ENCODE results near the gene DAP.
"Not testable (repeated sequence)": the region's sequence is repeated elsewhere in the genome, so short reads cannot be mapped to it uniquely, and the experiment has no call there.

The DAP gene, protein sequence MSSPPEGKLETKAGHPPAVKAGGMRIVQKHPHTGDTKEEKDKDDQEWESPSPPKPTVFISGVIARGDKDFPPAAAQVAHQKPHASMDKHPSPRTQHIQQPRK

DNA sequence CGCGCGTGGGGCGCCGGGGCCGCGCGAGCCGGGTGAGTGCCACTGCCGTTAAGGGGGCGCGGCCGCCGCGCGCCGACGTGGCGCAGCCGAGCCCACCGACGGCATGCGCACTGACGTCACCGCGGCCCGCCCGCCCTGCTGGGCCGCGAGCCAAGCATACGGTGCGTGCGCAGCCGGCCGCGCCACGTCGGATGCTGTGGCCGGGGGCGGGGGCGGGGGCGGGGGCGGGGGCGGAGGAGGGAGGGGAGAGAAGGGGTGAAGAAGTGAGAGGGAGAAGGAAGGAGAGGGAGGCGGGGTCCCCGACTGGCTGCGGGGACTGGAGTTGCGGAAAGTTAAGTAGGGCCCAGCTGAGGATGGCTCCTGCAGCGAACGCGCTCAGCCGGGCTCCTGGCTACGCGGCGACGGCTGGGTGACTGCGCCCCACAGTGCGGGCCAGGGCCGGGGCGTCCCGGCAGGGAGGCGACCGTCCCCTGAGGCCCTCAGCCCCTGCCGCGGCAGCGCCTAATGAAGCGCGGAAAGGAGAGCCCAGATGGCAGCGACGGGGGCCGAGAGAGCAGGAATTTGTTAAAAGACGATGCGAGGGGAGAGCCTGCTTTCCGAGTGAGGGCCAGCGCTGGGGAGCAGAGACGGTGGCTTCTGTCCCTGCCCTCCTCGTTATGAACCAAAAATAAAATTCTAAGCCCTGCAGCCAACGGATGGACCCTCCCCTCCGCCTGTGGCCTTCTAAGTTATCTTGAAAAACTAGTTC lies at the start of gene DAP:
Gene DAP (minus strand): TSS at position 50 of the 748 bp plus-strand sequence. CDS start 166 bp downstream, outside the sequence.
- in situ Hi-C loops (cut with HindIII; ENCODE audit: low sequenced_read_pairs): no loop called here

DNA sequence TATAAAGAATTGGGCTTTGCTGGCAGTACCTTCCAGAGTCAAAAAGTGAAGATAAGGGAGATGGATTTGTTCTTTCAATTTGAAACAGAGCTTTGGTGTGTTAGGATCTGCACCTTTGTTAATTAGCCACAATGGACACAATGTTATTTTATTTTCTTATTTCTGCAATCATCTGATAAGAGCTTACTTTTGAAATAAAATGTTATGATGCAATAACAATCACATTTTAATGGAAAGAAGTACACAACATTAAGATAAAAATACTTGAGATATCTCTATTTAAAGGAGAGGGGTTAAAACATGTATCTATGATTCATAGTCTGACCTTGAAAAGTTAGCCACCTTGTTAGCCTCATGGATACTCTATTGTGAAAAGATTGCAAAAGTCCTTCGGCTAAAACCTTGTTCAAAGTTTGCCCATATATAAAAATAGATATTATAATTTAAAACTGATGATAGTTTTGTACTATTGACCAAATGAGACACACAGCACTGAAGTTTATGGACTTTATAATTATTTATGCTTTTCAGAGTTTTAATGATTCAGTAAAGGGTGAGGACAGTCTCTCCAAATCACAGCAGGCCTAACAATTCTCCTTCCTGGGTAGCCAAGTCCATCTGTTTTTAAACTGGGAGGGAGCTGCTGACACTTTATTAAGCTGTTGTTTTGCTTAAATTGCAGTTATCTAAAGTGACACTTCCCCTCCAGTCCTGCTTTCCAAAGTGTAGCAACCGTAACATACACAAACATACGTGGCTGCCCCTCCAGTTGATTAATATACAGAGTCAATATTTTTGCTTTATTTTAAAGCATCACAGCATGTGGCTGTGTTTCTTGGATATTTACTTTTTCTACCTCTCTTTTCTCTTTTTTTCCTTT lies 47.6 kb upstream of the DAP start:
- in situ Hi-C loops (cut with HindIII; ENCODE audit: low sequenced_read_pairs): no loop called here

DNA sequence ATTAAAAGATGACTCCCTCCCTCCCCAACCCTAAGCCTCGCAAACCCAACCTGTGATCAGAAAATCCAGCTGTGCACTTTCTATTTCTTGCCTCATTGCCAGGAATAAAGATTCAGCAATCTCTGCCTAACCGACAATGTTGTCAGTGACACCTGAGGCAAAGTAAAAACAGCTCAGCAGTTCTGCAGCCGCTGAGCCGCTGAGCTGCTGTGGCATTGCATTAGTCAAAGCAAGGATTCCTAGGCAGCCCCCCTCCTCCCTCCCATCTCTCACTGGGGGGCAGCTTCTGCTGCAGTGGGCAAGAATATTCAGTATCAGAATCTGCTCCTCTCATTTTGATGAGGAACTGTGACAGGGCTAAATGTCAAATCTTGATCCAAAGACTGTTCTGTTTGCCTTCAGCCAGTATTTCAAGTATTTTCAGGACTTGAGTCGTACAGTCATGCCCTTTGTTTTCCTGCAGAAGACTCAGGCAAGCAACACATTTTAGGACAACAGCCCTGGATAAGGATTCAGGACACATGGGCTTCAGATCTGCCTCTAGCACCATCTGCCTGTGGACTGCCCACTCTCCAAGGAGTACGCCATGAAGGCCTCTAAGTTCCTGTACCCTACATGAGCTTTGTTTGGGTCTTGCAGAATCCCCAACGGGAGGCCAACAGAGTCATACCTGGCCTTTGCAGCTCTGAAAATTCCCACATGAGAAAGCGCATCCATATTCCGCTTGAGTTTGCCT lies 41.1 kb upstream of the DAP start:
- in situ Hi-C loops (cut with HindIII; ENCODE audit: low sequenced_read_pairs): no loop called here

DNA sequence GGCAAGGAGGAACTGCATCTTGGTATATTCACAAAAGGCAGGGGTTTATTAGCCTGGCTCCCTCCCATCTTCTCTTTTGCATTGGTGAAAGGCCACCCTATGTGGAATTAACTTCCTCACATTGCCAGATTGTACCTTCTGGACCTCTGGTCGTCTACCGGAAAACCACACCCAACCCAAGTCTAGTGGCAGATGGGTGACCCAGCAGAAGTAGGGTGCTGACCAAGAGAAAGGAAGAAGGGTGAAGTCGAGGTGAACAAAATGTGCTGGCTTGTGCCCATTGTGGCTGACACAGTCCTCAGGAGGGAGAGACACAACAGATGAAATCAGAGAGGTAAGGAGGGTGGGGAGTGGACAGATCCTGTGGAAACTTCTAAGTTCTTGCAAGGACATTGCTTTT lies 39.8 kb upstream of the DAP start:
- in situ Hi-C loops (cut with HindIII; ENCODE audit: low sequenced_read_pairs): no loop called here

DNA sequence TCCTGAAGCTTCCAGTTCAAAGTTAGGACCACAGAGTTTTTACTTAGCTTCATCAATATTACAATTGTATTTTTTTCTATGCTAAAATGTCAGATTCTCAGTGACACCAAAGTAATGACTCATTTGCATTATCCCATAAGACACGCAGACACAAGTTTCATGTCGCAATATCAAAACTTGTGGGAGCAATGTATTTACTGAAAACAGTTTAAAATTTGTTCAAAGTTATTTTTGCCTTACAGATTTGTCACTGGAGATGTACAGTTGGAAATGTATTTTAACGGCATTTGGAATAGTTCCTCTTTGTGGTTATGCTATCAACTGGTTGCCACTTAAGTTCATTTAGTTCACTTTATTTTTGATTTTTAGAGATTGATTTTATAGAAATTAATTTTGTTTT lies 36.2 kb upstream of the DAP start:
- in situ Hi-C loops (cut with HindIII; ENCODE audit: low sequenced_read_pairs): no loop called here

DNA sequence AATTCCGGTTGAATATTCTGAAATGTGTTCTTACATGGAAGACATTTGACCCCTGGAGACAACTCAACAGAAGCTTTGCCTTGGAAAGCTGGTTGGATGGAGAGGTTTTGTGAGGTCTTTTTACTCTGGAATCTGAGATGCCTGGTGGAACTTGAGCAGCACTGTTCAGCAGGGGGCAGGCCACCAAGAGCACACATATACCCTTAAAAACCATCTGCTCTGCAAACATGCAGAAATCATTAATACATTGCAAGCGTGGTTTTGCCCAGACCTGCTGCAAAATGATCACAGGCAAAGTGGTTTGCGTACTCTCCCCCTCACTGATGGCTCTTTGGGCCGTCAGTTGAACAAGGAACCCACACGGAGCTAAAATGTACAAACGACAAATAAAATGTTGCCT lies 32.8 kb upstream of the DAP start:
- in situ Hi-C loops (cut with HindIII; ENCODE audit: low sequenced_read_pairs): no loop called here

DNA sequence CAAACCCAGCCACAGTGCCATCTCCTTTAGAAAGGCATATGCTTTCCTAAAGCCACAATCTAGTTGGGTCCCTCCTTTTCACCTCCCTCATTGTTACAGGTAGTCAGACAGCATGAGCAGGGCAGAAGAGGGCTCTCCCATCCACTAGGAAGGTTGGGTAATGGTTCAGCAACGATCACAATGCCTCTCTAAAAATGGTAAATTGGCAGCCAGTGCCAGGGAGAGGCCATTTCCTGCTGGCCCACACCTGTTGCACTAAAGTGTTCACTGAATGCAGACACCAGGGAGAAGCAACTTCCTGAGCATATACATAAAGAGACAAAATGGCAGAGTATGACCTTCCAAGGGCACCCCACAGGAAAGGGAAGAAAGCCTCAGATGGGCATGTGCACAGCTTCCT lies 31.3 kb upstream of the DAP start:
- in situ Hi-C loops (cut with HindIII; ENCODE audit: low sequenced_read_pairs): no loop called here

DNA sequence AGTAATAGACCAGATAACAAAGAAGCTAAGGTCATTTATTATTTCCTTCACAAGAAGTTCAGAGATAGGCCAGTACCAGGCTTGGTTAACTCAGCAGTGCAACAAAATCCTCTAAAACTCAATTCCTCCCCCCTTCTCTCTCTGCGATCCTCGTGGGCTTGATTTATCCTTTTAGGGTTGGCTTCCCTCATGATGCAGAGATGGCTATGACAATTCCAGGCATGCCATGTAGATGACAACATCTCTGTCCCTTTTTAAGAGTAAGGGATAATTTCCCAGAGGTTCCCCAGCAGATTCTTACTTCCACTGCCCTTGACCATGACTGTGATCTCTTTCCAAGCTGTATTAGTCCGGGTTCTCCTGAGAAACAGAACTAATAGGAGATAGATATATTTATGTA lies 28.7 kb upstream of the DAP start:
- in situ Hi-C loops (cut with HindIII; ENCODE audit: low sequenced_read_pairs): no loop called here

DNA sequence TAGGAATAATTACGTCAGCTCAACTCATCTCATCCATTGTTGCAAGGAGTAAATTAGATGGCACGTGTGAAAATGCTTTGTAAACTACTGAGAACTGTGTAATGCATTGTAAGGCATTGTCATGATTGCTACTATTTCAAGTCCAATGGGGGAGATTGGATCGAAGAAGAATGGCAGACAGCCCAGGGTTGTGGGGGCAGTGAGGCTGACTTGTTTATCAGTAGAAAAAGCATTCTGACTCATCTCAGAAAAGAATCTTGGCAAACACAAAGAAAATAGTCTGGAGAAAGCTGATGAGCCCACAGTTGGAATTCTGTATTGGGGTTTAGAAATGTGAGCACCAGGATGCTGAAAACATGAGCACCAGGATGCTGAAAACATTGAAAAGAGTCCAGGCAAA lies 28.0 kb upstream of the DAP start:
- in situ Hi-C loops (cut with HindIII; ENCODE audit: low sequenced_read_pairs): no loop called here

DNA sequence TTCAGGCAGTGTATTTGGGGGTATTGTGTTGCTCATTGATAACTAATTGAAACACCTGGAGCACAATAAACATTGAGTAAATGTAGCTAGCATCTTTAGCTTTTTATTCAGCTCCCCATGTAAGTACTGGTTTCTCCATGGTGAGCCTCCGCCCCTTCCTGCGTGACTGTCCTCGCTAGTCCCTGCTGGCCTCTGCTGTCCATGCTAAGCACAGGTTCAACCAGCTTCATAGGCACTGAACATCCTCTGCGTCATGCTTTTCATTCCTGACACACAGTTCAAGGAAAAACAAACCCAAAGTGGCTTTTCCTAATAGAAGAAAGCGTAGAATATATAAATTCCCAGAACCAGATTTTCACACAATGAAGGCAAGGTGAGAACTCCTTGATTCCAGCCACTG lies 27.3 kb upstream of the DAP start:
- in situ Hi-C loops (cut with HindIII; ENCODE audit: low sequenced_read_pairs): no loop called here

DNA sequence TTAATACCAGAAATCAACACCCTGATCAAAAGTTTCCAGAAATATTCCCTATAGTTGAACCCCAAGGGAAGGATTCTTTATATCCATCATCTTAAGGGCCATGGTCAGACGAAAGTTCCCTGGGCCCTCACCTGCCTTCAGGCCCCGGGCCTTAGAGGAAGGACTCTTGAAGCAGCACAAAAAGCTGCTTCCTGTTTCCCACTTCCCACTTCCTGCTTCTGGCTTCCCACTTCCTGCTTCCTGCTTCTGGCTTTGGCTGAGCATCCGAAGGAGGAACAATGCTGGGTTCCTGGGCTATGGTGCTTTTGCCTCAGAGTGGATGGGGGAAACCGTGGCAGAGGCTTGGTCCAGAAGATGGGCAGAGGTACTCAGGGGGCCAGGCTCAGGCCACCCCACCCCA lies 25.8 kb upstream of the DAP start:
- in situ Hi-C loops (cut with HindIII; ENCODE audit: low sequenced_read_pairs): no loop called here

DNA sequence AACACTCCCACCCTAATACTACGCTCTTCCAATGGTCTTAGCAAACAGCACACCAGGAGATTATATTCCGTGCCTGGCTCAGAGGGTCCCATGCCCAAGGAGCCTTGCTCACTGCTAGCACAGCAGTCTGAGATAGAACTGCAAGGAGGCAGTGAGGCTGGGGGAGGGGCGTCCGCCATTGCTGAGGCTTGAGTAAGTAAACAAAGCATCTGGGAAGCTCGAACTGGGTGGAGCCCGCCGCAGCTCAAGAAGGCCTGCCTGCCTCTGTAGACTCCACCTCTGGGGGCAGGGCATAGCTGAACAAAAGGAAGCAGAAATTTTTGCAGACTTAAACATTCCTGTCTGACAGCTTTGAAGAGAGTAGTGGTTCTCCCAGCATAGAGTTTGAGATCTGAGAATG lies 19.2 kb upstream of the DAP start:
- in situ Hi-C loops (cut with HindIII; ENCODE audit: low sequenced_read_pairs): not testable (repeated sequence)

DNA sequence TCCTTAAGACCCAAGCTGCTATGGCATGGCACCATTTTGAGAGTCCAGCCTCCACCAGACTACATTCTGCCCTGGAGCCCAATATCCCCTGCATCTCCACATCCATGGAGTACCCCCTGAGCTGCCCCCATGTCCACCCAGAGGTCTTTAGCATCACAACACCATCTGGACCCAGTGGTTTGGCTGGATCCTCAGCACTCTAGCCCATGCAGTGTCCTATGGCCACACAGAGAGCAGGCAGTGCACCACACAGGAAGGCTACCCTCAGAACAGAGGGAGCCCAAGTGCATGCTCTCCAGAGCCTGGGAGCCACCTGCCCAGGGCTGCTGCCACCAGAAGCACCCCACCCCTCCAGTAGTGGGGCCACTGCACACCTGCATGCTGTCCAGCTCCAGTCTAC lies 18.6 kb upstream of the DAP start:
- in situ Hi-C loops (cut with HindIII; ENCODE audit: low sequenced_read_pairs): no loop called here

DNA sequence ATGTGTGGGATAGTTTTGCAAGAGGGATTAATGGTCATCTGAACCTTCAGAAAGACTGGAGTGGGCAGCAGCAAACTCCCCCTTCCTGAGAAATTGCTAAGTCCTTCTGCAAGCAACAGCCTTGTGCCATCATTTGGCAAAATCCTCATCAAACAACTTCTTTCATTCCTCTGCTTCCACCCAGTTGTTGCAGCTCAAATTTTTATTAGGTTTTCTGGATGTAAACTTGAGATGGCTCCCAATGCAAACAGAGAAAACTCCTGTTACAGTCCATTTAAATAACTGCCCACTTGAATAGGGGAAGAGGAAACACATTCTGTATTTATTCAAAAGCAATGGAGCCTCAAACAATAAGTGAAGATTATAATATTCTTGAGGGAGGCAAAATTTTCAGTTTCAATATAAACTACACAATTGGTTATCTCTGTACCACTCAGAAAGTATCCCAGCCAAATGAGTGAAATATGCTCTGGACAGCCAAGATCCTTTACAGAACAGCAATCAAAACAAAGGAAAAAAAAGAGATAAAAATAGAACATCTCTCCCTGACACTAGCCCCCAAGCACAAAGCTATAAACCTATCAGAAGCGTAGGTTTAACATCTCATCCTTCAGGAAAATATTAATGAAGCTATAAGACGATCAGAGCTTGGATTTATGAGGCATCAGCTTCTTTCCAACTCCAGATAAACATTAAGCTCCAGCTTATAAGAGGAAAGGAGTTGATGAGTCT lies 17.3 kb upstream of the DAP start:
- in situ Hi-C loops (cut with HindIII; ENCODE audit: low sequenced_read_pairs): no loop called here

DNA sequence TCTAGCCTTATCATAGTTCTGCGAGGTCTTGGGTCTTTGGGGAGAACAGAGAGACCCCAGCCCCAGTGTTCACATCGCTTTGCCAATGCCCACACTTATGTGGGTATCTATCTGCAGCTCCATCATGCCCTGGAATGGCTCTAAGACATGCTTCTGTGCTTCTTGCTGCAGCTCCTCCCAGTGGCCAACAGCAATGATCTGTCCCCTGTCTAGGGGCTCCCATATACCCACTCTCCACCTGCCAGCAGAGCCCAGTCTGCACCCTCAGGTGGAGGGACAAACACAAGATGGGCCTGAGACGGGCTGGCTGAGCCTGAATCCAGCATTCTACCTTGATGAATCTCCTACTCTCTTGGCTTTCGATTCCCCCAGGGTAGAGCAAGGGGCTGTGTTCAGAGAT lies 14.6 kb upstream of the DAP start:
- in situ Hi-C loops (cut with HindIII; ENCODE audit: low sequenced_read_pairs): no loop called here

DNA sequence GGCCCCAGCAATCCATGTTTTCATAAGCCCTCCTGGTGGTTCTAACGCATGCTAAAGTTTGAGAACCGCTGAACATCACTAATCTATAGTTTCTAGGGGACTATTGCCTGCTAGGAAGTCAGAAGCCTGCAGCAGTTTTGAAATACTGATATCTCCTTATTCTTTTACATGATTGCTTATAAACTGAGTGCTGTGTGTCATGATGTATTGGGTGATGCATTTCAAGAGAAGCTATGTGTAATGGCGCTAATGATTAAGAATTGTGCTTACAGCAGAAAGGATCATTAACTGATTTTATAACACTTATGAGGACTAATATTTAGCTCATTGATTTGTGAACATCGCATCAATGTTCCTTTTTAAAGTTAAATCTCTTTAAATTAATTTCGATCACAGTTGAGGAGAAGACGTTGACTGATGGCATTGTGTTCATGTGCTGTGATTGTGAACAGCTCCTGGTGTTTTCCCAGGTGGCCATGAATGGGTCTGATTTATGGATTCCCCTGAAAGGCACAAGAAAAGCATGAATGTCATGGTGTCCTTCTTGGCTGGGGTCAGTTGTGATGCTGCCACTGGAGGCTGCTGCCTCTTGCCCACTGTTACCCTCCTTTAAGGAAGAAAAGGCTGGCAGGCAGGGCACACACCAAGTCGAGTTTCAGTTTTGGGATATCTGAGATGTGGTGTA lies 12.0 kb upstream of the DAP start:
- in situ Hi-C loops (cut with HindIII; ENCODE audit: low sequenced_read_pairs): no loop called here

DNA sequence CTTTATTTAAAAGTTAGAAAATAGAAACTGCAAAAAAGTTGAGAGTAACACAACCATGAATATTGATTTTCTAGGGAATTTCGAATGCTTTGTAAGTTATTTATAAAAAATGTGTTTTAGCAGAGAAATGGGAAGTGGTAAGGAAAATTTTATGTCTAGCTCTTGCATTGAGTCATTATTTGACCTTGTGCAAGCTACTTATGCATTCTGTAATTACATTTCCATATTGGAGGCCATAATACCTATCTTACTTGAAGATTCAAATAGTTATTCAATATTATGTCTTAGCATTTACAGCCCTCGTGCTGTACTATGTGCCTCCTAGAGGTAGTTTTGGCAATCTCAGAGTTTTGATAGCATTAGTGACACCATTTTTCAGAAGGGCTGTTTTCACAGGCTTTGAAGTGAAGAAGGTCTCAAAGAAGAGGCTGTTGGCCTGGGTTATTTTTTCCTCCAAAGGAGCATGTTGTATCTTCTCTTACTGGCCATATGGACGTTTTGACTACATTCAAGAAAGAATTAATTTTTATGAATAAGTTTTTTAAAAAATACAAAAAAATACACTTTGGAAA lies 7.4 kb upstream of the DAP start:
- in situ Hi-C loops (cut with HindIII; ENCODE audit: low sequenced_read_pairs): no loop called here

DNA sequence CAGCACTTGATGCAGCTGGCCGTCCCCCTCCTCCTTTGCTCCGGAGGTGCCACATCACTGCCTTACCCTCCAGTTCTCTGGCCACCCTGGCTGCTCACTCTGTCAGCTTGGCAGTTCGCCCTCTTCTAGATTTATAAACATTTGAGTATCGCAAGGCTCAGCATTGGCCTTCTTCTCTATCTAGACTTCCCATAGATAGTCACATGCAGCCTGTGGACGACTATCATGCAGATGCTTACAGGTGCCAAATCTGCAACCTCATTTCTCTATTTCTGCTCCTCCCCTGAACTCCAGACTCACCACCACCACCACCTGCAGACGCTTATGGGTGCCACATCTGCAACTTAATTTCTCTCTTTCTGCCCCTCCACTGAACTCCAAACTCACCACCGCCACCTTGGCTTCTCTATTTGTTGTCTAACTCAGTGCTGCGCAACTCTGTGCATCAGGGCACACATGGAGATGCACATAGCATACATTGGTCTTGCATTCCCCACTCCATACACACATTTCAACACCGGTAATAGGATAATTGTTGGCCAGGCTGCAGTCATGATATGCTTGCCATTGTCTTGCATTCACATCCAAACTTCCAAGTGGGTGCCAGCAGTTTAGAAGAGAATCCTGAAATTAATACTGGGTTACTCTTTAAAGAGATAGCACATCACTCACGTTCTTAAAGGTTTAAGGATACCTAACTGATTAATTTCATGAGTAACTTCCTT lies 1.9 kb upstream of the DAP start:
- in situ Hi-C loops (cut with HindIII; ENCODE audit: low sequenced_read_pairs): no loop called here
